HG02840 (cell line): ENCODE results near the gene SP140L.
"Not testable (repeated sequence)": the region's sequence is repeated elsewhere in the genome, so short reads cannot be mapped to it uniquely, and the experiment has no call there.

ENCODE experiments used
- ATAC-seq: cut with Tn5 transposase; IDR thresholded peaks from one replicate; pipeline ENCODE4 v1.9.1; 2021; ENCODE audit warnings: mild to moderate bottlenecking, moderate library complexity, moderate number of reproducible peaks; ENCODE audit not compliant: unreplicated experiment, low FRiP score

SP140L gene

DNA sequence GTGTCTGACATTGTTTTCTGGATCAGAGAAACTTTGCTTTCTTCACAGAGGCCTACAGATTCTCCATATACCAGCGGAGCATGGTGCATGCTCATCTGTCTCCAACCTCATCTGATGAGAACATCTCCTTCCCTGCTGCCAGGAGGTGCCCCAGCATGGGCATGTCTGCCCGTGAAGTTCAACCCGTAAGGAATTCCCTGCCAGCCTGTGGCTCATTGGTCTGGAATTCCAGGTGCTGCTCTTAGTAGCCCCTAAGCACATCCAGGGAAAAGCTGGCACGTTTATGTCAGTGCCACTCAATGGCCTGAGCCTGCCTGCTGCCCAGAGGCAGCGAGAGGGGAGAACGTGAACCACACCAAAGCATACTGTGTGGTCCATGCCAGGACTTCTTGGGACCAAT, 87.3 kb downstream of the SP140L start:
- no peak for ATAC-seq

DNA sequence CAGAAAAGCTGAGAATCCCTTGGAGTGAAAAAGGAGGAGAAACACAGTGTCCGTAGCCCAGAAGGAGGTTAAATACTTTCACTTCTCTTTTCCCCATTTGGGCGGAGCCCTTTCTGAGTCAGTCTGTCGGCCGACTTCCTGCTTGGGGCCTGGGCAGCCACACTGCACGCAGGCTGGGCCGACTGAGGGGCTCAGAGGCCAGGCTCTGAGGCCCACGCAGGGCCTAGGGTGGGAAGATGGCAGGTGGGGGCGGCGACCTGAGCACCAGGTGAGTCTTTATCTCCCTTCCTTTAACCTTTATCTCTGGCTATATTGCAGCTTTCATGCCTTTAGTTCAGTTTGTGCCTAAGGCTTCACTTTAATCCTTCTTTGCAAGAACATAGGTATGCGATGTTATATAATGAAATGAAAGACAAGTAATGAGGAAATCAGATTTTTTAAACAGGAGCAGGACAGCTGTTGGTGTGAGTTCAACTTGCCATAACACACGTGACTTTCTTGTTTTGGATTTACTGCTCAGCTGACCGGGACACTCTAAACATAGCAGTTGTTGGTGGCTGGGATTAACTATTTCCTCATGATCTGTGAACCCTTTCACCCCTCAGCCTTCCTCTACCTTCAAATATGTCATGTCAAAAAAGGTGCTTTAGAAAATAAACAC, 89.2 kb downstream of the SP140L start, which contains the start of gene SP100:
Gene SP100, plus strand, starts transcription at position 141 of the 661 bp plus-strand sequence. Its CDS starts 96 bp downstream, at position 237.
- ATAC-seq = peak; percentile 74

DNA sequence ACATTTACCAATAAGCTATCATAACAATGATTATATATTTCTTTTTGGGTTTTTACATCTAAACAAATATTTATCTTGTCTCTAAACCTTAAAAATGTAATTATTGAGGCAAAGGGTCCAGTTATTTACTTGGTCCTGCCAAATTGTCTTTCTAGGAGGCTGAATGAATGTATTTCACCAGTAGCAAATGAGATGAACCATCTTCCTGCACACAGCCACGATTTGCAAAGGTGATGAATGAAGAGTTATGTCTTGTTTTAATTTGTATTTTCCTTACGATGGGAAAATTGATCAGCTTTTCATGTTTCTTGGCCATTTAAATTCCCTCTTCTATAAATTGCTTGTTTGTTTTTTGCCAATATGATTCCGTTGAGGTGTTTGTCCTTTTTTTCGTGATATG, 90.4 kb downstream of the SP140L start:
- ATAC-seq = no peak

DNA sequence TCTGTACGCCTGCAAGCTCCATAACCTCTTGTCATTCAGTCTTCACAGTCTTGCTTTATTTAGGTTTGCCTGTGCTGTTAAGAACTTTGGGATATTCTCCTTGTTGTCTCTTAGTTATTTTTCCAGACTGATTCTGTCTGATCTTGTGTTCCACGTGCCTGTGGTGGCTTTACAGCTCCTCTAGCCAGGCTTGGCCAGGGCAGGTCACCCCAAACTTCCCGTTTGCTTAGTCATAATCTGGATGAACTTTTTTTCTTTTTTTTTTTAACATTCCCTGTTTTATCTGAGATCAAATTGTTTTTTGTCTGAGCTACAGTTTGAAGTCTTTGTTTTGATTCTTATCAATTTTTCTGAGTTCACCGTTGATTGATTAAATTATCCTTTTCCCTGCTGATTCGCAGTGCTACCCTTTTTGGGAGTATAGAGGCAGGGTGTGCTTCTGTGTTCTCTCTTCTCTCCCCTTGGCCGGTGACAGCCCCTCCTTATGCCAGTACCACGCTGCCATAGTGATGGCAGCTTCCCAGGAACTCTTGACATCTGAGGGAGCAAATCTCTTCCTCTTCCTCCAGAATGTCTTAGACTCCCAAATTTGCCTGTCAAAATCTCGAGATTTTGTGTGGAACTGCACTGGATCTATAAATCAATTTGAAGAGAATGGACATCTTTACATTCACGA, 91.5 kb downstream of the SP140L start:
- ATAC-seq = no peak

DNA sequence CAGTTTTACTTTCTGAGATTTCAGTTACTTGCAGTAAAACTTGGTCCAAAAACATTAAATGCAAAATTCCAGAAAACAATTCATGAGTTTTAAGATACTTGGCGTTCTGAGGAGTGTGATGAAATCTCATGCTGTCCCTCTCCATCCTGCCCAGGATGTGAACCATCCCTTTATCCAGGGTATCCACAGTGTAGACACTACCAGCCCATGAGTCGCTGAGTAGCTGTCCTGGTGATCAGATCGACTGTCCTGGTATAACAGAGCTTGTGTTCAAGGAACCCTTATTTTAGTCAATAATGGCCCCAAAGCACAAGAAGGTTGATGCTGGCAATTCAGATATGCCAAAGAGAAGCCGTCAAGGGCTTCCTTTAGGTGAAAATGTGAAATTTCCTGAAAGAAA, 92.2 kb downstream of the SP140L start:
- ATAC-seq = no peak

DNA sequence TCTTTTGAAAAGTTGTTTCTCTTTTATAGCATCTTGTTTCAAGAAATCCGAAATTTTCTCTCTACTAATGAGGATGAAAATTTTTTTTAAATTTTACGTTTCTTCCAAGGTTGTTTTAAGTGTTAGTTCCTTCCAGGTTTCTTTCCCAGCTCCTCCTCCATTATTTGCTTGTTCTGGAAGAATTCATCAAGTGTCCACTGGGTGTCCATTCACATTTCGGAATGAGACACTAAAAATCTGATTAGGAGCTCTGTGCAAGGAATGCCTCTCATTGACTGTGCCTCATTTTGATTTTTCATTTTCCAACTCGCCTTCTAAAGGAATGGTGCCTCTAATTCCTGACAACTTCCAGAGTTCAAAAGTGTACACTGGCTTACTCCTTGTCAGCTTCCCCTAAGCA, 95.2 kb downstream of the SP140L start:
- no peak for ATAC-seq

DNA sequence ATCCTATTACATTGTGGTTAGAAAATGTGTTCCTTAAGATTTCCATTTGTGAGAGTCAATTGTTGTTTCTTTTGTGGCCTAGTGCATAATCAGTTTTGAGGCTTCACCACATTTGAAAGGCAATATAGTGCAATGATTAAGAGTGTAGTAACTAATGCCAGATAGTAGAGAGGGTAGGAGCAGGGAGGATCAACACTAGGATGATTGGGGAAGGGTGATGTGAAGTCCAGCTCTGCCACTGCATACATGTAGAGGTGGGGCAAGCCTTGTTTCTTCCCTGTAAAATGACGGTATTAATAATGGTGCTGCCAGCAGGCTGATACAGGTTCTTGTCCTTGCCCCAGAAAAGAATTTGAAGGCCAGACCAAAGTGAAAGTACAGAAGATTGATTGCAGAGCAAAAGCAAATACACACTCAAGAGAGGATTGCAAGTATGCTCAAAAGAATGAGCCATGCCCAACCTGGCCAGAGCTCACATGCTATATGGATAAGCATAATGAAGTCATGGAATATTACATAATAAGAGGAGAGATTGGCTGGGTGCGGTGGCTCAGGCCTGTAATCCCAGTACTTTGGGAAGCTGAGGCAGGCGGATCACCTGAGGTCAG, 97.0 kb downstream of the SP140L start:
- no peak for ATAC-seq

DNA sequence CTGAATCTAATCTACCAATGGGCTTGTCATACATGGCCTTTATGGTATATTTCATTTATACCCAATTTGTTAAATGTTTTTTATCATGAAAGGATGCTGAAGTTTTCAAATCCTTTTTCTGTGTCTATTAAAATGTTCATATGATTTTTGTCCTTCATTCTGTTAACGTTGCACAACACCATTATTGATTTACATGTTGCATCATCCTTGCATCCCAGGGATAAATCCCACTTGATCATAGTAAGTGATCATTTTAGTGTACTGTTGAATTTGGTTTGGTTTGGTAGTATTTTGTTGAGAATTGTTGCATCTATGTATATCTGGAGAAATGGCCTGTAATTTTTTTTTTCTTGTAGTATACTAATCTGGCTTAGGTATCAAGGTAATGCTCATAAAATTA, 98.4 kb downstream of the SP140L start:
- ATAC-seq = no peak

DNA sequence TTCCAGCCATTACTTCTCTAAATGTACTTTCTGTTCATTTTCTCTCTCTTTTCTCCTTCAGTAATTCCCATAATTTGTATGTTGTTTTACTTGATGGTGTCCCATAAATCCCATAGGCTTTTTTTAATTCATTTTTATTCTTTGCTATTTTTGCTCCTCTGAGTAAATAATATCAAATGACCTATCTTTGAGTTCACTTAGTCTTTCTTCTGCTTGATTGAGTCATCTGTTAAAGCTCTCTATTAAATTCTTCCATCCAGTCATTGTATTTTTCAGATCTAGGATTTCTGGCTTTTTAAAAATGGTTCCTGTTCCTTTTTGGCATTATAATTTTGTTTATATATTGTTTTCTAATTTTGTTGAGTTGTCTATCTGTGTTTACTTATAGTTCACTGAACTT, 102.5 kb downstream of the SP140L start:
- ATAC-seq = no peak

DNA sequence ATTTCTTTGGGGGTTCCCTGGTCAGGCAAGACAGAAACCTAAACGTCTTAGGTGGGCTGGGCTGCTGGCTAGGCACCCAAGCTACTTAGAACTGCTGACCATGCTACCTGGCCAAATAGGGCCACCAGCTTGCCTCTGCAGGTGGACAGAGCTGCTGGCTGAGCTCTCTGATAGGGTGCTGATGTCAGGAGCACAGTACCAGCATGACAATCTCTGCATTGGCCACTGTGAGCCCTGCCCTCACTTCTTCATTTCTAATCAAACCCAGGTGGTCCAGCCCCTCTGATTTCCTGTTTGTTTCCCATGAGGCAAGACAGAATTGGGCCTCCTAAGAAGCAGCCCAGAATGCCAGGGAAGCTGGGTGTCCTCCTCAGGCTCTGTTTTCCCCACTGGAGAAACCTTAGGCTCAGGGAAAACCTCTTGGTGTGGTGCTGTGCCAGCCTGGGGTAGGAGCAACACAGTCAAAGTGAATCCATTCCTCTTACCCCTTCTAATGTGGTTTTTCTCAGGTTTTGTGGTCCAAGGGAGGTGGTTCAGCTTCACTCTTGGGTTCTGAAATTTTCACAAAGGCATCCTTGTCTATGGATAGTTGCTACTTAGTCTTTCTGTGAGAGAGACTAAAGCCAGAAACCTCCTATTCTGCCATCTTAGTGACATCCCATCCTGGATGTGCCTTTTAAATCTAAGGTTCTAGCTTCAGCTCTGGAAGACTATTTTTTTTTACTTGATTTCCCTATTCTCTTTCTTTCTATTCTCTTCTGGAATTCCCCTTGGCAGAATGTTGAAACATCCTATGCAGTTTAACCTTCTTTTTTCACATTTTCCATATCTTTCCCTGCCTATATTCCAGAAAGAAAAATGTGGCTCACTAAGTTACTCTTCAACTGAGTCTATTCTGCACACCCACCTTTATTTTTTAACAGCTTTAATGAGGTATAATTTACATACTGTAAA, 104.2 kb downstream of the SP140L start:
- no peak for ATAC-seq

DNA sequence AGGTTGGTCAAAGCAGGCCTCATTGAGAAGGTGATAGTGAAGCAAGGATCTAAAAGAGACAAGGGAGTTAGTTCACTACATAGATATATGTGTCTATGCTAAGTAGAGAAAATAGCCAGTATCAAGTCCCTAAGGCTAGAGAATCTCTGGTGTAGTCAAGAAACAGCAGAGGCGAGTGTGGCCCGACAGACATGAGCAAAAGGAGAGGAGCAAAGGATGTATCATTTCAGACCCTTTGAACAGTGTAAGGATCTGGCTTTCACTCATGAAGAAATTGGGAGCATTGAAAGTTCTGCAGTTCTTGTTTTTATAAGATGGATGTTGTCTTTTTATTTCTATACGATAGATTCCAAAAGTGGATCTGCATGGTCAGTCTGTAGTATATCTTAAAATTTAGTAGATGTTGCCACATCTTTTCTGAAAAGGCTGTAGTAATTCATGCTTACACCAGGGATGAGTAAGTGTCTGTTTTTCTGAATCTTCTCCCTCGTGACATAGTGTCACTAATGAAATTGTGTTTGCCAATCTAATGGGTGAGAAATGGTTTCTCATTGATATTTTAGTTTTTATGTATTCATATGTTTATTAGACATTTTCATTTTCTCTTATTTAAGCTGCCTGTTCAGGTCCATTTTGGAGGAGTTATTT, 107.8 kb downstream of the SP140L start:
- ATAC-seq = no peak

DNA sequence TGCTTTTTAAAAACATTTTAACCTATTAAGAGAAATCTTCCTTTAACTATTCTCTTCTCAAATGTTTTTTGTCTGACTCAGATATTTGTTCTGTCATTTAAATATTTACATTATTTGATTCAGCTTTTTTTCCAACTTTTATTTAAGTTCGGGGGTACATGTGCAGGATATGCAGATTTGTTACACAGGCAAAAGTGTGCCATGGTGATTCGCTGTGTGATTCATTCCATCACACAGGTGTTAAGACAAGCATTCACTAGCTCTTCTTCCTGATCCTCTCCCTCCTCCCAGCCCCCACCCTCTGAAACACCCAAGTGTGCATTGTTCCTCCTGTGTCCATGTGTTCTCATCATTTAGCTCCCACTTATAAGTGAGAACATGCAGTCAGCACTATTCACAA, 108.4 kb downstream of the SP140L start:
- ATAC-seq = no peak

DNA sequence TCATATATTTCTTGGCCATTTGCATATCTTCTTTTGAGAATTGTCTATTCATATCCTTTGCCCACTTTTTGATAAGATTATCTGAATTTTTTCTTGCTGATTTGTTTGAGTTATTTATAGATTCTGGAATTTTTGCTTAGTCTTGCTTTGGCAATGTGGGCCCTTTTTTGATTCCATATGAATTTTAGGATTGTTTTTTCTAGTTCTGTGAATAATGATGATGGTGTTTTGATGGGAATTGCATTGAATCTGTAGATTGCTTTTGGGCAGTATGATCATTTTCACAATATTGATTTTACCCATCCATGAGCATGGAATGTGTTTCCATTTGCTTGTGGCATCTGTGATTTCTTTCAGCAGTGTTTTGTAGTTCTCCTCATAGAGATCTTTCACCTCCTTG, 112.1 kb downstream of the SP140L start:
- not testable (repeated sequence) for ATAC-seq

DNA sequence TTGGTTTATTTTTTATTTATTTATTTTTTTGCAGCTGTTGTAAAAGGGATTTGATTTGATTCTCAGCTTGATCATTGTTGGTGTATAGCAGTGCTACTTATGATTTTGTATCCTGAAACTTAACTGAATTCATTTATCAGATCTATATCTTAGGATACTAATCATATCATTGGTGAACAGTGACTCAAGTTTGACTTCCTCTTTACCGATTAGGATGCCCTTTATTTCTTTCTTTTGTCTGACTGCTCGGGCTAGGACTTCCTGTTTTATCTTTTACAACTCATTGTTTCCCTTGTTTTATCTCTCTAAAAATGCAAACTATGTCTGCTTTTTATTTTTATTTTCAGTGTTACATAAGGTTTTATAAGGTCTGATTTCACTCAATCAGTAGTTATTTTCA, 112.6 kb downstream of the SP140L start:
- no peak for ATAC-seq

DNA sequence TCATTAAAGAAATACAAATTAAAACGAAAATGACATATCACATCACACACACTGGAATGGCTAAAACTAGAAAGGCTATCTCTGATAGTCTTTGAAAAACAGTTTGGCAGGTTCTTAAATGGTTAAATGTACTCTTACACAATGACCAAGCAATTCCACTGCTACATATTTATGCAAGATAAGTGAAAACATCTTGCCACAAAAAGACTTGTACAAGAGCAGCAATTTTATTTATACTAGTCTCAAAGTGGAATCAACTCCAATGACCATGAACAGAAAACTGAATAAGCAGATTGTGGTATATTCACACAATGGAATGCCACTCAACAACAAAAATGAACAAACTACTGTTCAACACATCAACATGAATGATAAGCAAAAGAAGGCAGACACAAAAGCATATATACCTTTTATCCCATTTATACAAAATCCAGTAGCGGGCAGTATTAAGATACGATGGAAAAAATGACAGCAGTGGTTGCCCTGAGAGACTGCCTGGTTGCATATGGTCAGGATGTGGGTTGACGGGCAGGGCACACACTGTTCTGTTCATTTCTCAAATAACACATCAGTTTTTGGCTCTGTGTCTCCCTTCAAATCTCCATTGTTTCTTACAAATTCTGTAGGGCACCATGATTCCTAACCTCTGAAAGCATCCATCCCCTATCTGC, 114.4 kb downstream of the SP140L start:
- ATAC-seq = no peak

DNA sequence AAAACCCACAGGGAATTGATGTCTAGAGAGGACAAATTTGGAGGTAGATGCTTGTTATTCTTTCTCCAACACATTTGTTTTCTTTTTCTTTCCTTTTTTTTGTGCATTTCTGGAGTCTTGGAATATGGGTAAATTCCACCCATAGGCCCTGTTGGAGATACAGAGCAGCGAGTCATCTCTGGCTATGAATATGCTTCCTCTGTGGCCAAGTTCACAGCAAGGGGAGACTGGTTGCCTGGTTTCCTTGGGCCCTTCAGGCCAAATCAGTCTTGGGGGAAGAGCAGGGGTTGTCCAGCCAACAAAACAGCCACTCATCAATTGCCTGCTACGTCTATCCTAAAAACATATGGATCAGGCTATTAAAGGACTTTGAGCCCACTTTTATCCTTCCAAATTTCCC, 116.5 kb downstream of the SP140L start:
- ATAC-seq = no peak

DNA sequence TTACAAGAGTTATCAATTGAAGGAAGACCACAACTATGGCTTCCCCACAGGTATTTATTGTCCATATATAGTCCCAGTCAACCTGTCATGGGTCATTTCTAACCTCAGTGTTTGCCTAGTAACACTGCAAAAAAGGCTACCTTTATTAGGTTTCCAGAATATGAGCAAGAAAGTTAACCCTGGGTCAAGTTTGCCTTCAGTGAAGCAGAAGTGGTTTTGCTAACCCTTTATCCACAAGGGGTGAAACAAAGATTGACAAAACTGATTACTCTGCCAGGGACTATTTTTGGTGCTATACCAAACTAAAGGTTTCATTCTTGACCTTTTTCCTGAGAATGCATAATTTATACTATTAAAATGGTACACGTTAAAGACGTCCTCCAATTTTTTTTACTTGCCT, 117.8 kb downstream of the SP140L start:
- no peak for ATAC-seq

DNA sequence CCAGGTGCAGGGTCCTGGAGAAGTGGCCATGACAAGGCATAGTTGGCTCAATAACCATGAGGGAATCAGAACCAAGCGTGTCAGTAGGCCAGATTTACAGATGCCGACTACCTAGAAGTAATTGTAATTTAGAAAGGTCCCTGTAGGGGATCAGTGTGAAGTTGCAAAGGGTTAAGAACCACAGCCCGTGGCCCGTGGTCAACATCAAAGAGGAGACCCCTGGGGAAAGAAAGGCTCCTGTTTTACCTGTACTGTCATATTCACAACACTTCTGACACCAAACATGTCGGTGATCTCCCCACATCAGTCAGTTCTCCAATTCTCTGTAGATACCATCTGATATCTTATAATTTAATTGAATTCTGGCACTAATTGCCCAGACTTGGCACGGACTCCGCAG, 120.0 kb downstream of the SP140L start:
- ATAC-seq = no peak
